Measurements from ENCODE around the gene OR4C15. TPM values are rescaled to one million over a fixed set of nuclear protein-coding genes. Genes with fewer than 3 reads are reported as not detected.

Gene OR4C15
- total RNA-seq, result not detected

- intact Hi-C loops (cut with DNase I), result no loop called here
Observed at GRCh38 chr11:55554169-55554568, at the start of gene OR4C15. Gene OR4C15, plus strand, starts transcription at chr11:55554469. Its CDS starts 0 bp downstream, at chr11:55554469.

GRCh38 chr11:55571828-55572227, 17.6 kb downstream of the OR4C15 start, which contains the start of gene OR4C16:
Gene OR4C16, plus strand, starts transcription at chr11:55572128. Its CDS starts 0 bp downstream, at chr11:55572128.
- no peak for ATAC-seq
- intact Hi-C loops (cut with DNase I), result no loop called here
- no peak for DNase-seq (ENCODE audit: low spot score)

More at GRCh38 chr11:55554169-55554568, at the start of gene OR4C15:
- ATAC-seq, result no peak
- DNase-seq (ENCODE audit: low spot score), result no peak

- DNase-seq (ENCODE audit: low spot score) (no peak), ATAC-seq (no peak)
- intact Hi-C loops (cut with DNase I), result no loop called here
Observed at GRCh38 chr11:55572548-55572947, 18.3 kb downstream of the OR4C15 start.

Other genes starting within 250 kb of the OR4C15 start
- not detected for gene OR4A16, start 211.3 kb upstream of the OR4C15 start, total RNA-seq
- gene OR4A15, start 186.5 kb upstream of the OR4C15 start, total RNA-seq, result not detected
- gene OR4C16, start 17.7 kb downstream of the OR4C15 start, total RNA-seq, result not detected
- not detected for gene OR4C11, start 53.2 kb downstream of the OR4C15 start, total RNA-seq
- gene OR4P4, start 80.6 kb downstream of the OR4C15 start, total RNA-seq, result not detected
- not detected for gene OR4S2, start 93.9 kb downstream of the OR4C15 start, total RNA-seq
- gene OR4C6, start 107.7 kb downstream of the OR4C15 start, total RNA-seq, result not detected
- gene OR5D13, start 219.0 kb downstream of the OR4C15 start, total RNA-seq, result not detected
- not detected for gene OR5D14, start 241.1 kb downstream of the OR4C15 start, total RNA-seq